Colonic mucosa (tissue), 4 donors: ENCODE measurements around the gene RAB3GAP2. TPM values are rescaled to one million over a fixed set of nuclear protein-coding genes. Genes with fewer than 3 reads are reported as not detected.
"Not testable (repeated sequence)": the region's sequence is repeated elsewhere in the genome, so short reads cannot be mapped to it uniquely, and the experiment has no call there.

Source experiments
- DNase-seq: peaks from one replicate; pipeline ENCODE4 v3.0.0-alpha.2; 2020
- H3K27ac ChIP-seq: fragments of 200-600 bp; one replicate; pipeline ENCODE4 v1.8.0; 2021
- H3K27me3 ChIP-seq: fragments of 200-600 bp; one replicate; pipeline ENCODE4 v1.8.0; 2021
- H3K36me3 ChIP-seq: fragments of 200-600 bp; one replicate; pipeline ENCODE4 v1.8.0; 2021
- H3K4me1 ChIP-seq: fragments of 200-600 bp; one replicate; pipeline ENCODE4 v1.8.0; 2021; ENCODE audit warnings: mild to moderate bottlenecking
- H3K4me3 ChIP-seq: fragments of 200-600 bp; one replicate; pipeline ENCODE4 v1.8.0; 2021
- H3K9ac ChIP-seq, 2 donors: one replicate each; pipeline ENCODE4 v1.7.0; 2013; ENCODE audit warnings: control low read depth in 2 of 2, low read depth in 2 of 2, low read length in 2 of 2
- H3K9me3 ChIP-seq: fragments of 200-600 bp; one replicate; pipeline ENCODE4 v1.8.0; 2021
- intact Hi-C: fragments of 100-400 bp; cut with DNase I; formaldehyde crosslinking; loops from one replicate; pipeline ENCODE4 v1.14.1; 2022
- total RNA-seq, 2 donors: library from RNA; stranded (reverse); fragmentation: NEBNext Ultra II Directional in 1 of 2; extraction: Animal tissue kit (Norgen Biotek cat#: 25700) in 1 of 2; gene quantifications; one replicate each; pipeline ENCODE4 v1.2.1, GENCODE V29; 2021
- TF ChIP-seq, protein P1 (sequence below): fragments of 200-600 bp; IDR thresholded peaks from one replicate; pipeline ENCODE4 v1.8.0; 2022; ENCODE audit warnings: antibody characterized with exemption, mild to moderate bottlenecking
- donor health status: healthy.
- donor health status: DM: no; HTN: no; CAD: no.
- donor health status: DM: no; HTN: no; CAD: no.

The RAB3GAP2 gene
- total RNA-seq, 2 donors from 2014 or later = 33.2 to 34.2 TPM

DNA sequence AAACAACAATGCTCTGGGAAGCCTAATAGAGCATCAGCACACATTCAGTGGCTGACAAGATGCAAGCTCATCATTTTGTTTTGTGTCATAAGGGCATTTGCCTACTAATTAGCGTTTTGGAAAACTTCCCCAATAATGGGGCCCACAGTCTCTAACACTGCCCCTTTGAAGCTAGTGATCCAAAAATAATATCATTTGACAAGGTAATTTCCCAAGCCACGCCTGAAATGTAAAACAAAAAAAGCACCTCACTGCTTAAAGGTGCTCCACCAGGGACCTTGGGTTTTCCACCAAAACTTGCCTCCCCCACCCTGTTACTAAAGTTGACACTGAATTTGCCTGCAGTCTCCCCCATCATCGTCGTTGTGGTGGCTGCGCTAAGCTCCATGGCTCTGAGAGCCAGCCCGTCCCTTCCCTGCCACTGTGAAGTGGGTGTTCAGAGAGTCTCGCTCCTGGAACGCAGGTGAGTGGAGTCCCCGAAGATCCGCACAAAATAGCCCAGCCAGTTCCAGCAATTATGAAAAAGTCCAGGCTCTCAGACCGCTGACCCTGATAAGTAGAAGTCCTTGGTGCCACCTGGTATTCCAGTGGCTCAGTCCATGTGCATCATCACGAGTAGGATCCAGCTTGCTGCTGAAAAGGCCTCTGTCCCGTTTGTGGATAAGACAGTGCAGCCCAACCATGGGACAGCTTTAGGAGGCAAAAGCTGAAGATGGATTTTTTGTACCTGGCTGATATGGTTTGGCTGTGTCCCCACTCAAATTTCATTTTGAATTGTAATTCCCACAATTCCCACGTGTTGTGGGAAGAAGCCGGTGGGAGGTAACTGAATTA is 52.2 kb downstream of the RAB3GAP2 start:
- no peak overlapping the region for H3K27ac ChIP-seq
- no peaks in the 10 kb centered on the region for H3K9me3 ChIP-seq
- no peak overlapping the region for H3K9ac ChIP-seq
- TF ChIP-seq, protein P1, sequence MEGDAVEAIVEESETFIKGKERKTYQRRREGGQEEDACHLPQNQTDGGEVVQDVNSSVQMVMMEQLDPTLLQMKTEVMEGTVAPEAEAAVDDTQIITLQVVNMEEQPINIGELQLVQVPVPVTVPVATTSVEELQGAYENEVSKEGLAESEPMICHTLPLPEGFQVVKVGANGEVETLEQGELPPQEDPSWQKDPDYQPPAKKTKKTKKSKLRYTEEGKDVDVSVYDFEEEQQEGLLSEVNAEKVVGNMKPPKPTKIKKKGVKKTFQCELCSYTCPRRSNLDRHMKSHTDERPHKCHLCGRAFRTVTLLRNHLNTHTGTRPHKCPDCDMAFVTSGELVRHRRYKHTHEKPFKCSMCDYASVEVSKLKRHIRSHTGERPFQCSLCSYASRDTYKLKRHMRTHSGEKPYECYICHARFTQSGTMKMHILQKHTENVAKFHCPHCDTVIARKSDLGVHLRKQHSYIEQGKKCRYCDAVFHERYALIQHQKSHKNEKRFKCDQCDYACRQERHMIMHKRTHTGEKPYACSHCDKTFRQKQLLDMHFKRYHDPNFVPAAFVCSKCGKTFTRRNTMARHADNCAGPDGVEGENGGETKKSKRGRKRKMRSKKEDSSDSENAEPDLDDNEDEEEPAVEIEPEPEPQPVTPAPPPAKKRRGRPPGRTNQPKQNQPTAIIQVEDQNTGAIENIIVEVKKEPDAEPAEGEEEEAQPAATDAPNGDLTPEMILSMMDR = no peak
- H3K36me3 ChIP-seq = no peaks in the 10 kb centered on the region
- H3K4me3 ChIP-seq = no peak overlapping the region
- H3K27me3 ChIP-seq = no peaks in the 10 kb centered on the region
- intact Hi-C loops = no loop called here
- H3K4me1 ChIP-seq = no peaks in the 10 kb centered on the region
- no peak for DNase-seq

DNA sequence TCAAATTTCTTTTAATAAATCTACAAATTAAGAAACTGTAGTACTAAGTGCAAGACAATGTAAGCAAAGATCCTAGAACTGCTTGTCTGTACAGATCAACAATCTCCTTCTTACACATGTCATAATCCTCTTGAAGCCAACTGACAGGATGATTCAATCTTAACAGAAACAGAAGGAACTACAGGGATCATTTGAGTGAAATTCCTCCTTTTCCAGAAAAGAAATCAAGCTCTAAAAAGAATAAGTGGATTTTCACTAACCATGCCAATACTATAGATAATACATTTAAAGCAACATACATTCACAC is 53.2 kb downstream of the RAB3GAP2 start:
- no peaks in the 10 kb centered on the region for H3K9me3 ChIP-seq
- H3K27ac ChIP-seq = no peak overlapping the region
- no peak overlapping the region for H3K9ac ChIP-seq
- no peak overlapping the region for H3K4me3 ChIP-seq
- intact Hi-C loops = no loop called here
- TF ChIP-seq, protein P1 = no peak
- no peaks in the 10 kb centered on the region for H3K36me3 ChIP-seq
- H3K4me1 ChIP-seq = no peaks in the 10 kb centered on the region
- DNase-seq = no peak
- H3K27me3 ChIP-seq = no peaks in the 10 kb centered on the region

DNA sequence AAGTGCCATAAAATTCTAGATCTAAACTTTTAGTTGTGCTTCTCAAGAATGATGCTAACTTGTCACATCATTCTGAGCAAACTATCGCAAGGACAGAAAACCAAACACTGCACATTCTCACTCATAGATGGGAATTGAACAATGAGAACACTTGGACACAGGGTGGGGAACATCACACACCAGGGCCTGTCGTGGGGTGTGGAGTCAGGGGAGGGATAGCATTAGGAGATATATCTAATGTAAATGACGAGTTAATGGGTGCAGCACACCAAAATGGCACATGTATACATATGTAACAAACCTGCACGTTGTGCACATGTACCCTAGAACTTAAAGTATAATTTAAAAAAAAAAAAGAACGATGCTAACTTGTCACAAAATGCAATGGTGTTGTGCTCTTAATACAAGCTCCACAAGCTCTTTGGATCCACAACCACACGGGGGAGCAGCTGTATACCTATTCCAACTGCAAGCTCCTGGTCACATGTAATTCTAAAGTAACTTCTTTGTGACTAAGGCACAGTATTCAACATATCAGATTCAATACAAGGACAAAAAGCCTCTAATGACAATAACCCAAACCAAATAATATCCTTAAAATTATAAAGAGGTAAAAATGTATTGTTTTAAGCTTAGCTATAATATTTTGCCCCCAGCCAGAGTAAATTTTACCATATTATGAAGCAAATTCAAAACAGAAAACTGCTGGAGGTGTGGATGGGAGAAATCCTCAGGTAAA is 53.7 kb downstream of the RAB3GAP2 start:
- H3K4me1 ChIP-seq, H3K27ac ChIP-seq, H3K9ac ChIP-seq, intact Hi-C loops, H3K4me3 ChIP-seq, H3K27me3 ChIP-seq, H3K36me3 ChIP-seq, H3K9me3 ChIP-seq: not testable (repeated sequence)
- TF ChIP-seq, protein P1 = peak; percentile 57
- peak; percentile 62 for DNase-seq

DNA sequence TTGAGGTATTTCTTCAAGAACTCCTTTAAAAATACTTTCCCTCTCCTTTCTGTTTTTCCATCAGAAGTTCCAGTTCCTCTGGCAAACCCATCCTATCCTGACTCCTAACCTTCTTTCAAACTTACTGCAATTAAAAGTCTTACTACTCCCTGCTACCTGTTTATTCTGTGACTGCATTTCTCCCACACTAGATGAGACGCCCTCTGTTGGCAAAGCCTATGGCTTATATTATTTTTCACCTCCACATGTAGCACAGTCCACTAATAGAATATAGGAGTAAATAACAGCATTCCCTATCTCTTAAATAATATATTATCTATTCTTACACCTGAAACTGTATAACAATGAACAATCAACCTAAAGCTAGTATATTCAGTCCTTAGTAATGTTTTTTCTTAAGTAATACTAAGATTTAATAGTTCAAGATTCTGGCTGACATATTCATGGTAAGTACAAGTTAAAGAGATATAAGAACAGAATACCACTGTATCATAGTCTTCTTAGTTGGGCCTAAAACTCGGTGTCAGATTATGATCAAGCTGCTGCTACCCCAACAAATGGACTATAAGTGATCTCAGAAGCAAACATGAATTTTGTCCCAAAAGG is 54.8 kb downstream of the RAB3GAP2 start:
- no peaks in the 10 kb centered on the region for H3K27me3 ChIP-seq
- no peak overlapping the region for H3K4me3 ChIP-seq
- H3K27ac ChIP-seq = no peak overlapping the region
- intact Hi-C loops = no loop called here
- H3K4me1 ChIP-seq = no peaks in the 10 kb centered on the region
- TF ChIP-seq, protein P1 = peak; percentile 45
- peak; percentile 29 for DNase-seq
- no peaks in the 10 kb centered on the region for H3K36me3 ChIP-seq
- no peak overlapping the region for H3K9ac ChIP-seq
- H3K9me3 ChIP-seq = no peaks in the 10 kb centered on the region

DNA sequence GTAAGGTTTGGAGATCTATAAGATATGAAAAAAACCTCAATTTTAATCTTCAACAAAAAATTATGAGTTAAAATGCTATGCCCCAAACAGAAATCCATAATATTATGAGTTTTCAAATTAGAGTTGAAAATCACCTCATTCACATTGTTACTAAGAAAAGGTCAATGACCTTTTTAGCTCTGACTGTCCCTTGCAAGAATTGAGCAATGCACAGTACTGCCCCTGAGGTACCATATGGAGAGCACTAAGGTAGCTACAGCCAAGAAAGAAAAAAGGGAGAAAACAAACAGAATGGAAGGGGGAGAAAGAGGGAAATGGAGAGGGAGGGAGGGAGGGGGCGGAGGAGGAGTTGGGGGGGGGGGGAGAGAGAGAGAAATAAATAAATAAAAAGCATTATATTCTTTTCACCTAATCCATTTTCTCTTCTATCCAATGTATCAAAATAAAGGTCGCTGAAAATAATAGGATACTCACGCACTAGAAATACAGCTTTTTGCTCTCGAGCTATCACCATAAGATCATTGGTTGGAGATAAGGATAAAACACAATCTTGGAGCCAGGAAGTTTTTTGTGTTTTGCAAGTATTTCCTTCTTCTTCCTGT is 58.8 kb downstream of the RAB3GAP2 start:
- Histone ChIP-seq H3K27ac (no peak overlapping the region), H3K27me3 (no peaks in the 10 kb centered on the region), H3K9ac (no peak overlapping the region), H3K36me3 (no peaks in the 10 kb centered on the region), H3K9me3 (no peaks in the 10 kb centered on the region), H3K4me1 (no peaks in the 10 kb centered on the region), H3K4me3 (no peak overlapping the region)
- intact Hi-C loops = no loop called here
- no peak for DNase-seq
- TF ChIP-seq, protein P1 = no peak
